ENCODE measurements around the gene LRRC4. TPM values are rescaled to one million over a fixed set of nuclear protein-coding genes. Genes with fewer than 3 reads are reported as not detected.

LRRC4 gene
- total and polyA plus RNA-seq, 5 donors, result 3.5 to 13.8 (median 5.6) TPM

Other genes starting within 250 kb of the LRRC4 start
- gene LEP, start 209.8 kb upstream of the LRRC4 start, total RNA-seq, result 1 to 10 TPM in 1 of 4 donors, under 1 TPM in 2, not detected in 1; 0.15 to 4.8 (median 0.17) TPM
- 1.4 TPM for gene LEP, start 209.8 kb upstream of the LRRC4 start, polyA plus RNA-seq

All from right cardiac atrium (tissue), 5 donors.